ENCODE results near the gene FAM222B.

Gene FAM222B

GRCh38 chr17:28747801-28748750 is 94.5 kb downstream of the FAM222B start:
- H2BK5ac ChIP-seq (ENCODE audit: low read length) = no peak overlapping the region
- H2AK5ac ChIP-seq (ENCODE audit: low read length) = no peak overlapping the region
- H3K27ac ChIP-seq (ENCODE audit: low read depth, low read length) = peak overlapping the region; percentile 3
- H3K79me1 ChIP-seq (ENCODE audit: low read length) = peaks cover 30% of the 10 kb centered on the region
- H3K36me3 ChIP-seq (ENCODE audit: control insufficient read depth, insufficient read depth, low read length) = peaks cover 40% of the 10 kb centered on the region
- no peak overlapping the region for H4K5ac ChIP-seq (ENCODE audit: low read length)
- no CpG with 5 or more reads among the region's 18 CpGs for WGBS (ENCODE audit: extremely low coverage, insufficient coverage, low lambda C conversion rate)
- no peak overlapping the region for H3K4me3 ChIP-seq (ENCODE audit: low read length)
- H3K56ac ChIP-seq (ENCODE audit: low read length) = peak overlapping the region; percentile 34
- no peak overlapping the region for H3K23ac ChIP-seq (ENCODE audit: low read length)
- no peak for DNase-seq
- no peaks in the 10 kb centered on the region for H3K27me3 ChIP-seq (ENCODE audit: insufficient read depth, low read length, poor library complexity)
- H3K79me2 ChIP-seq (ENCODE audit: control insufficient read depth, insufficient read depth, low read length) = peaks cover 40% of the 10 kb centered on the region
- H3K4me2 ChIP-seq (ENCODE audit: low read length) = no peak overlapping the region
- H4K8ac ChIP-seq (ENCODE audit: low read depth, low read length) = no peak overlapping the region
- no peak overlapping the region for H3K4ac ChIP-seq (ENCODE audit: low read depth, low read length)
- no peak overlapping the region for H2BK15ac ChIP-seq (replicated peaks; ENCODE audit: low read depth)
- H2BK120ac ChIP-seq (ENCODE audit: low read depth, low read length) = no peak overlapping the region
- no peak overlapping the region for H3K18ac ChIP-seq (ENCODE audit: low read length)
- H3K4me1 ChIP-seq (ENCODE audit: control insufficient read depth, low read depth, low read length) = peaks cover 11% of the 10 kb centered on the region
- H3K9ac ChIP-seq (ENCODE audit: low read length) = no peak overlapping the region

GRCh38 chr17:28747051-28747691 is 95.4 kb downstream of the FAM222B start:
- DNase-seq = peak; percentile 78
- no peak overlapping the region for H3K4me3 ChIP-seq (ENCODE audit: low read length)
- H3K23ac ChIP-seq (ENCODE audit: low read length) = no peak overlapping the region
- peaks cover 40% of the 10 kb centered on the region for H3K79me2 ChIP-seq (ENCODE audit: control insufficient read depth, insufficient read depth, low read length)
- H2BK15ac ChIP-seq (replicated peaks; ENCODE audit: low read depth) = no peak overlapping the region
- no peak overlapping the region for H2BK120ac ChIP-seq (ENCODE audit: low read depth, low read length)
- H2AK5ac ChIP-seq (ENCODE audit: low read length) = no peak overlapping the region
- peaks cover 37% of the 10 kb centered on the region for H3K36me3 ChIP-seq (ENCODE audit: control insufficient read depth, insufficient read depth, low read length)
- no peaks in the 10 kb centered on the region for H3K27me3 ChIP-seq (ENCODE audit: insufficient read depth, low read length, poor library complexity)
- H4K5ac ChIP-seq (ENCODE audit: low read length) = no peak overlapping the region
- no peak overlapping the region for H3K18ac ChIP-seq (ENCODE audit: low read length)
- peaks cover 30% of the 10 kb centered on the region for H3K79me1 ChIP-seq (ENCODE audit: low read length)
- H3K56ac ChIP-seq (ENCODE audit: low read length) = peak overlapping the region; percentile 94
- no peak overlapping the region for H2BK5ac ChIP-seq (ENCODE audit: low read length)
- H3K9ac ChIP-seq (ENCODE audit: low read length) = peak overlapping the region; percentile 91
- H4K8ac ChIP-seq (ENCODE audit: low read depth, low read length) = no peak overlapping the region
- no peak overlapping the region for H3K4ac ChIP-seq (ENCODE audit: low read depth, low read length)
- H3K4me1 ChIP-seq (ENCODE audit: control insufficient read depth, low read depth, low read length) = peaks cover 11% of the 10 kb centered on the region
- WGBS (ENCODE audit: extremely low coverage, insufficient coverage, low lambda C conversion rate) = no CpG with 5 or more reads among the region's 7 CpGs
- H3K4me2 ChIP-seq (ENCODE audit: low read length) = peak overlapping the region; percentile 19
- H3K27ac ChIP-seq (ENCODE audit: low read depth, low read length) = peak overlapping the region; percentile 18

GRCh38 chr17:28746611-28747050 is 96.0 kb downstream of the FAM222B start:
- Histone ChIP-seq H3K23ac (ENCODE audit: low read length) (no peak overlapping the region), H3K56ac (ENCODE audit: low read length) (peak overlapping the region; percentile 94), H3K27ac (ENCODE audit: low read depth, low read length) (peak overlapping the region; percentile 18), H3K4me3 (ENCODE audit: low read length) (no peak overlapping the region), H3K79me2 (ENCODE audit: control insufficient read depth, insufficient read depth, low read length) (peaks cover 40% of the 10 kb centered on the region), H3K4me2 (ENCODE audit: low read length) (peak overlapping the region; percentile 70), H3K27me3 (ENCODE audit: insufficient read depth, low read length, poor library complexity) (no peaks in the 10 kb centered on the region), H3K18ac (ENCODE audit: low read length) (no peak overlapping the region), H2BK120ac (ENCODE audit: low read depth, low read length) (no peak overlapping the region), H4K5ac (ENCODE audit: low read length) (no peak overlapping the region), H3K4me1 (ENCODE audit: control insufficient read depth, low read depth, low read length) (peaks cover 11% of the 10 kb centered on the region), H3K36me3 (ENCODE audit: control insufficient read depth, insufficient read depth, low read length) (peaks cover 36% of the 10 kb centered on the region), H3K4ac (ENCODE audit: low read depth, low read length) (no peak overlapping the region), H2BK15ac (replicated peaks; ENCODE audit: low read depth) (no peak overlapping the region), H2AK5ac (ENCODE audit: low read length) (no peak overlapping the region), H3K9ac (ENCODE audit: low read length) (peak overlapping the region; percentile 91), H3K79me1 (ENCODE audit: low read length) (peaks cover 30% of the 10 kb centered on the region), H4K8ac (ENCODE audit: low read depth, low read length) (no peak overlapping the region), H2BK5ac (ENCODE audit: low read length) (no peak overlapping the region)
- no CpG with 5 or more reads among the region's 5 CpGs for WGBS (ENCODE audit: extremely low coverage, insufficient coverage, low lambda C conversion rate)
- peak; percentile 62 for DNase-seq

GRCh38 chr17:28745786-28746411 is 96.7 kb downstream of the FAM222B start:
- Histone ChIP-seq H3K36me3 (ENCODE audit: control insufficient read depth, insufficient read depth, low read length) (peaks cover 34% of the 10 kb centered on the region), H4K8ac (ENCODE audit: low read depth, low read length) (no peak overlapping the region), H3K27me3 (ENCODE audit: insufficient read depth, low read length, poor library complexity) (no peaks in the 10 kb centered on the region), H3K79me1 (ENCODE audit: low read length) (peaks cover 29% of the 10 kb centered on the region), H3K27ac (ENCODE audit: low read depth, low read length) (peak overlapping the region; percentile 83), H3K18ac (ENCODE audit: low read length) (no peak overlapping the region), H3K4me1 (ENCODE audit: control insufficient read depth, low read depth, low read length) (peaks cover 11% of the 10 kb centered on the region), H2AK5ac (ENCODE audit: low read length) (peak overlapping the region; percentile 75), H3K79me2 (ENCODE audit: control insufficient read depth, insufficient read depth, low read length) (peaks cover 40% of the 10 kb centered on the region), H3K56ac (ENCODE audit: low read length) (peak overlapping the region; percentile 94), H3K4me3 (ENCODE audit: low read length) (peak overlapping the region; percentile 41), H2BK15ac (replicated peaks; ENCODE audit: low read depth) (no peak overlapping the region), H4K5ac (ENCODE audit: low read length) (no peak overlapping the region), H3K9ac (ENCODE audit: low read length) (peak overlapping the region; percentile 91), H3K4me2 (ENCODE audit: low read length) (peak overlapping the region; percentile 70), H3K4ac (ENCODE audit: low read depth, low read length) (no peak overlapping the region), H3K23ac (ENCODE audit: low read length) (peak overlapping the region; percentile 31), H2BK120ac (ENCODE audit: low read depth, low read length) (no peak overlapping the region), H2BK5ac (ENCODE audit: low read length) (peak overlapping the region; percentile 64)
- peak; percentile 83 for DNase-seq
- WGBS (ENCODE audit: extremely low coverage, insufficient coverage, low lambda C conversion rate) = no CpG with 5 or more reads among the region's 4 CpGs

GRCh38 chr17:28744972-28745785 is 97.4 kb downstream of the FAM222B start:
- H3K36me3 ChIP-seq (ENCODE audit: control insufficient read depth, insufficient read depth, low read length) = peaks cover 26% of the 10 kb centered on the region
- peak overlapping the region; percentile 64 for H2BK5ac ChIP-seq (ENCODE audit: low read length)
- no CpG with 5 or more reads among the region's 31 CpGs for WGBS (ENCODE audit: extremely low coverage, insufficient coverage, low lambda C conversion rate)
- H3K79me2 ChIP-seq (ENCODE audit: control insufficient read depth, insufficient read depth, low read length) = peaks cover 39% of the 10 kb centered on the region
- H3K4me3 ChIP-seq (ENCODE audit: low read length) = peak overlapping the region; percentile 41
- H3K27me3 ChIP-seq (ENCODE audit: insufficient read depth, low read length, poor library complexity) = no peaks in the 10 kb centered on the region
- peak overlapping the region; percentile 94 for H3K56ac ChIP-seq (ENCODE audit: low read length)
- H3K9ac ChIP-seq (ENCODE audit: low read length) = peak overlapping the region; percentile 91
- peak overlapping the region; percentile 70 for H3K4me2 ChIP-seq (ENCODE audit: low read length)
- peak overlapping the region; percentile 4 for H2BK120ac ChIP-seq (ENCODE audit: low read depth, low read length)
- peak overlapping the region; percentile 25 for H3K4ac ChIP-seq (ENCODE audit: low read depth, low read length)
- H4K8ac ChIP-seq (ENCODE audit: low read depth, low read length) = no peak overlapping the region
- peak; percentile 87 for DNase-seq
- peaks cover 11% of the 10 kb centered on the region for H3K4me1 ChIP-seq (ENCODE audit: control insufficient read depth, low read depth, low read length)
- H3K27ac ChIP-seq (ENCODE audit: low read depth, low read length) = peak overlapping the region; percentile 83
- peak overlapping the region; percentile 98 for H3K18ac ChIP-seq (ENCODE audit: low read length)
- peaks cover 23% of the 10 kb centered on the region for H3K79me1 ChIP-seq (ENCODE audit: low read length)
- no peak overlapping the region for H4K5ac ChIP-seq (ENCODE audit: low read length)
- H2AK5ac ChIP-seq (ENCODE audit: low read length) = peak overlapping the region; percentile 4
- H3K23ac ChIP-seq (ENCODE audit: low read length) = peak overlapping the region; percentile 54
- no peak overlapping the region for H2BK15ac ChIP-seq (replicated peaks; ENCODE audit: low read depth)
